DND-41 (cell line): ENCODE data around the gene GIGYF1.

Experiments
- ATAC-seq: fragments of 200-7000 bp; cut with Tn5 transposase; 3 replicates; pipeline ENCODE4 v1.9.1; 2021; ENCODE audit warnings: low read depth; ENCODE audit not compliant: insufficient read depth
- DNase-seq: peaks from one replicate; pipeline ENCODE4 v3.0.0-alpha.2; 2020
- H2AFZ ChIP-seq: 2 replicates; pipeline ENCODE4 v1.6.0; 2012; ENCODE audit warnings: low read depth, low read length
- H3K27ac ChIP-seq: 2 replicates; pipeline ENCODE4 v1.5.1; 2012; ENCODE audit warnings: low read length, inconsistent platforms
- H3K27me3 ChIP-seq: fragments of 200-600 bp; sonication (generic); 2 replicates; pipeline ENCODE4 v1.6.0; 2012; ENCODE audit warnings: low read length, mild to moderate bottlenecking, inconsistent platforms; ENCODE audit not compliant: insufficient read depth, poor library complexity
- H3K36me3 ChIP-seq: 2 replicates; pipeline ENCODE4 v1.5.1; 2012; ENCODE audit warnings: low read length, inconsistent platforms; ENCODE audit not compliant: insufficient read depth
- H3K4me1 ChIP-seq: 2 replicates; pipeline ENCODE4 v1.5.1; 2012; ENCODE audit warnings: mild to moderate bottlenecking, low read length; ENCODE audit not compliant: insufficient read depth
- H3K4me2 ChIP-seq: 2 replicates; pipeline ENCODE4 v1.6.0; 2012; ENCODE audit warnings: mild to moderate bottlenecking, moderate library complexity, low read length, inconsistent platforms; ENCODE audit not compliant: insufficient read depth
- H3K4me3 ChIP-seq, 2 experiments: fragments of 200-600 bp in 1 of 2; shearing (Covaris generic) in 1 of 2; 2 replicates each; pipeline ENCODE4 v1.5.1; 2012 to 2016; ENCODE audit warnings: inconsistent platforms in 2 of 2, low read length in 2 of 2, mild to moderate bottlenecking in 2 of 2, low read depth in 1 of 2, moderate library complexity in 1 of 2
- H3K79me2 ChIP-seq: 2 replicates; pipeline ENCODE4 v1.6.0; 2012; ENCODE audit warnings: low read length, inconsistent platforms; ENCODE audit not compliant: insufficient read depth
- H3K9ac ChIP-seq: 2 replicates; pipeline ENCODE4 v1.6.0; 2012; ENCODE audit warnings: low read depth, mild to moderate bottlenecking, inconsistent platforms, low read length, moderate library complexity
- H3K9me3 ChIP-seq: 2 replicates; pipeline ENCODE4 v1.5.1; 2012; ENCODE audit warnings: low read length, moderate library complexity, mild to moderate bottlenecking, inconsistent platforms; ENCODE audit not compliant: insufficient read depth, severe bottlenecking
- H4K20me1 ChIP-seq: 2 replicates; pipeline ENCODE4 v1.6.0; 2012; ENCODE audit warnings: low read length; ENCODE audit not compliant: insufficient read depth
- EZH2 ChIP-seq: IDR thresholded peaks from 3 replicates; pipeline ENCODE4 v1.6.1; 2012; ENCODE audit warnings: borderline replicate concordance, low read depth, mild to moderate bottlenecking, moderate library complexity, low read length, inconsistent platforms; ENCODE audit not compliant: severe bottlenecking
- TF ChIP-seq, protein P1 (sequence below): IDR thresholded peaks from 2 replicates; pipeline ENCODE4 v1.5.1; 2012; ENCODE audit warnings: borderline replicate concordance, low read length, moderate library complexity, mild to moderate bottlenecking; ENCODE audit not compliant: poor library complexity, severe bottlenecking; ENCODE audit errors: extremely low read depth

The GIGYF1 gene

DNA sequence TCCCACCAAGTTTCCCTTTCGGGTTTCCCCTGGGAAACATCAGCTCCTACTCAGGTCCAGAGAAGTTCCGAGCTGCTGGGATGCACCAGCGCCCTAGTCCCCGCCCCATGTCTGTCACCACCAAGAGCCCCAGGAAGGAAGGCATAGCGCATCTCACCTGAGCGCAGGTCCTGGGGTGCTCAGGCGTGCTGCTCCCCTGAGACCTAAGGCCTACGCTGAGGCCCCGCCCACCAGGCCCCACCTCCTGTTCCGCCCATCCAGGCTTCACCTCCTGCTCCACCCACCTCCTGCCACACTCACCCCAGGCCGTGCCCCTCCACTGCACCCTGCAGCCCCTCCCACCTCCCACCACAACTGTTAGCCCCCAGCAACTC is 51.5 kb downstream of the GIGYF1 start:
- Histone ChIP-seq H3K4me2 (no peak overlapping the region), H2AFZ (no peak overlapping the region), H3K9me3 (no peaks in the 10 kb centered on the region)

DNA sequence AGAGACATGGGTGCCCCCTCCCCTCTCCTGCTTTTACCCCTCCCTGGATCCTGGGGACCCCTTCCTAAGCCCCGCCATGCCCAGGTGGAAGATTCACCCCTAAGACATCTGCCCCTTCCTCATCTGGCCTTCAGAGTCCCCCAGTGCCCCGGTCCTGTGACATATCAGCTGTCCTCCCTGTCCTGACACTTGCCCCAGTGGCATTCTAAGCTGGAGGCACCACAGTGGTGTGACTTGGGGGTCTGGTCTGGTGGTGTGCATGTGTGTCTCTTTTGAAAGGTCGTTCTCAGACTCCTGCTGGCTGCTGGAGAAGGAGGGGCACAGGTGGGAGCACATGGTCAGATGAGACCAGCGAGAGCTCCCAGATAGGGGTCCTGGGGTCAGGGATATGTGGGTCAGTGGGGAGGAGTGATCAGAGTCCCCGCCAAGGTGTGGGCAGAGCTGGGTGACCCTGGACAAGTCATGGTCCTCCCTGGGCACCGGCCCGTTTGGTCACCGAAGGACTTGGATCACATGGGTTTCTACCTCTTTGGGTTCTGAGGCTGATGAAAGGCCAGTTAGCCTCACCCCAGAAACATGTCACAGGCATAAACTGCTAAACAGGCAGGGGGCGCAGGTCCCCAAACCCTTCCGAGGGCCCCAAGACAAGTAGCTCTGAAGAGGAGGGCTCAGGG is 52.1 kb downstream of the GIGYF1 start:
- Histone ChIP-seq H3K9me3 (no peaks in the 10 kb centered on the region), H2AFZ (no peak overlapping the region), H3K79me2 (no peaks in the 10 kb centered on the region), H3K27me3 (no peaks in the 10 kb centered on the region), H3K9ac (no peak overlapping the region), H3K36me3 (no peaks in the 10 kb centered on the region), H3K27ac (no peak overlapping the region), H3K4me3 (no peak overlapping the region), H4K20me1 (no peaks in the 10 kb centered on the region), H3K4me1 (no peaks in the 10 kb centered on the region), H3K4me2 (no peak overlapping the region)
- ATAC-seq = no peak
- TF ChIP-seq EZH2 = no peak
- TF ChIP-seq, protein P1, sequence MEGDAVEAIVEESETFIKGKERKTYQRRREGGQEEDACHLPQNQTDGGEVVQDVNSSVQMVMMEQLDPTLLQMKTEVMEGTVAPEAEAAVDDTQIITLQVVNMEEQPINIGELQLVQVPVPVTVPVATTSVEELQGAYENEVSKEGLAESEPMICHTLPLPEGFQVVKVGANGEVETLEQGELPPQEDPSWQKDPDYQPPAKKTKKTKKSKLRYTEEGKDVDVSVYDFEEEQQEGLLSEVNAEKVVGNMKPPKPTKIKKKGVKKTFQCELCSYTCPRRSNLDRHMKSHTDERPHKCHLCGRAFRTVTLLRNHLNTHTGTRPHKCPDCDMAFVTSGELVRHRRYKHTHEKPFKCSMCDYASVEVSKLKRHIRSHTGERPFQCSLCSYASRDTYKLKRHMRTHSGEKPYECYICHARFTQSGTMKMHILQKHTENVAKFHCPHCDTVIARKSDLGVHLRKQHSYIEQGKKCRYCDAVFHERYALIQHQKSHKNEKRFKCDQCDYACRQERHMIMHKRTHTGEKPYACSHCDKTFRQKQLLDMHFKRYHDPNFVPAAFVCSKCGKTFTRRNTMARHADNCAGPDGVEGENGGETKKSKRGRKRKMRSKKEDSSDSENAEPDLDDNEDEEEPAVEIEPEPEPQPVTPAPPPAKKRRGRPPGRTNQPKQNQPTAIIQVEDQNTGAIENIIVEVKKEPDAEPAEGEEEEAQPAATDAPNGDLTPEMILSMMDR = no peak
- no peak for DNase-seq

More for the DNA sequence above, 51.5 kb downstream of the GIGYF1 start:
- H3K27ac ChIP-seq = no peak overlapping the region
- no peak for TF ChIP-seq EZH2
- TF ChIP-seq, protein P1 = no peak
- no peak overlapping the region for H3K4me3 ChIP-seq
- peak; percentile 73 for ATAC-seq
- no peaks in the 10 kb centered on the region for H3K36me3 ChIP-seq
- DNase-seq = peak; percentile 33
- H3K4me1 ChIP-seq = no peaks in the 10 kb centered on the region
- H4K20me1 ChIP-seq = no peaks in the 10 kb centered on the region
- H3K79me2 ChIP-seq = no peaks in the 10 kb centered on the region
- no peak overlapping the region for H3K9ac ChIP-seq
- H3K27me3 ChIP-seq = peaks cover 1% of the 10 kb centered on the region

DNA sequence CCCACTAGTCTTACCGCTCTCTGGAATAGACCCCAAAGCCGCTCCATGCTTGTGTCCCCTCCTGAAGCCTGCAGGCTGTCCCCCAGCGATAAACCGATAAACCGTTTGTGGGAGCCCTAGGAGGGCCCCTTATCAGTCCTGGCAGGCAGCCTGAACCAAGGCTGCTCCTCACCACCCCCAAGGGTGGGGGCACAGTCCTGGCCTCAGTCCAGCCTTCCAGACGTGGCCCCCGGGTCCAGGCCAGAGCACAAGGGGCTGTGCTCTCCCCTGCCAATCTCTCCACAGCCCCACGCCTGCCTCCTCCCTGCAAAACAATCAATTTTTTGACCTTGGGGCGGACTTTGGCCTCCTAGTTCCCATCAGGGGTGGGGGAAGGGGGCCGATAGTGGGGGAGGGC is 52.6 kb downstream of the GIGYF1 start, which contains the start of gene TFR2:
TFR2 (minus strand) TSS at position 90 of the 397 bp plus-strand sequence; CDS start at position 47, 43 bp downstream.
- Histone ChIP-seq H4K20me1 (no peaks in the 10 kb centered on the region), H2AFZ (no peak within 1 kb of the TSS), H3K4me1 (no peaks in the 10 kb centered on the region), H3K79me2 (no peaks in the 10 kb centered on the region), H3K9me3 (no peaks in the 10 kb centered on the region), H3K36me3 (no peaks in the 10 kb centered on the region), H3K27ac (no peak within 1 kb of the TSS), H3K4me2 (no peak within 1 kb of the TSS), H3K9ac (no peak within 1 kb of the TSS), H3K4me3 (no peak within 1 kb of the TSS), H3K27me3 (no peaks in the 10 kb centered on the region)
- ATAC-seq (no peak), DNase-seq (no peak)
- TF ChIP-seq, protein P1 = no peak
- TF ChIP-seq EZH2 = no peak
